Activated CD8-positive, alpha-beta memory T cell treated with anti-CD3 and anti-CD28 coated beads for 36 hours (primary cell): ENCODE data around the gene TSTD2. TPM values are rescaled to one million over a fixed set of nuclear protein-coding genes. Genes with fewer than 3 reads are reported as not detected.

Experiments used
- CTCF ChIA-PET: fragments of 350-600 bp; sonication (Branson Sonifier 250); formaldehyde crosslinking; loops from one replicate; lab custom pipeline; 2021; ENCODE audit warnings: antibody characterized with exemption; lab: Charles Lee
- POLR2A ChIA-PET: fragments of 350-600 bp; sonication (Branson Sonifier 250); formaldehyde crosslinking; loops from one replicate; lab custom pipeline; 2021; ENCODE audit warnings: antibody characterized with exemption; lab: Charles Lee
- total RNA-seq, 2 experiments: library from RNA; stranded (reverse); gene quantifications; one replicate each; pipeline ENCODE4 v1.2.3, GENCODE V29; 2021

The TSTD2 gene
- total RNA-seq, 2 experiments from 2014 or later: 14.5 to 16.3 TPM

DNA sequence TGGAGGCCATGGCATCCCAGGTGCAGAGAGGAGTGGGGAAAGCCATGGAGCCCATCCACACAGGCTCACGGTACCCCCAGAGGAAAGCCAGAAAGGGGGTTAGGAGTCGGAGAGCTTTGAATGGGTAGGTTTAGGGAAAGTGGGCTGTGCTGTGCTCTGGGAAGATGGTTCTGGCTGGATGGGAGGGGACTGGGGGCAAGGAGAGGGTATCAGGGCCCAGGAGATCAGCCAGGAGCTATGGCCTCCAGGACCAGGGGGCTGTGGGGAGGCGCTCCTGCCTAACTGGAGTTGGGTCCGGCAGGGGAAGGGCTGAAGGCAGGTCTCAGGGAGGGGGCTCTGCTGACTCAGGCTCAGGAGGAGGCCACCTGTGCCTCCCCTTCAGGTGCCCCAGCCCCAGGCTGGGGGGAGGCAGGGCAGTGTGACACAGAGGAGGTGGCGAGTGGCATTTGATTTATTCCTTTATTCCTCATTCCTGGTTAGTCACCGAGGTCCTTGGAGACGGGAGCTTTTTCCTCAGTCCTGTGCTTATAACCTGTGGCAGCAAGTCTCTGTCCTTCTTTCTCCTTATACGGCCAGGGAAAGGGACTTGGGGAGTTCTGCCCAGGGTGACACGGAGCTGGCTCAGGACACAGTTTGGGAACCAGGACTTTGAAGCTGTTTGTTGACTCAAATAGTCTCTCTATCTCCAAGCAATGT lies 60.8 kb downstream of the TSTD2 start:
- POLR2A ChIA-PET: no interaction called here
- CTCF ChIA-PET: no interaction called here

DNA sequence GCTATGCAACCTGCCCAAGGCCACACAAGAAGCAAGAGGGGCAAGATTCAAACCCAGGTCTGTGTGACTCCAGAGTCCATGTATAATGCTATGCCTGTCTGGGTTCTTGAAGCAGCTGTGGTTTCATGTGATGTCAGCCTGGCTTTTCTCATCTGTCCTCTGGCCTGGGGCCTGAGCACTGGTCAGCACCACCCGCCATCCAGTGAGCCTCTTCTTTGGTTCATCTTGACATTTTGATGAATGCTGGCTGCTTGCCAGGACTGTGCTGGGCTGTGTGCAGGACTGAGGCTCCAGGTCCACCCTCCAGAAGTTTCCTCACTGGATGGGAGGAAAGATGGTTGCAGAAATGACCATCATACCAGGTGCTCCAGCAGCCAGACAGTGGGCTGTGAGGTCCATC lies 61.5 kb downstream of the TSTD2 start:
- POLR2A ChIA-PET: no interaction called here
- CTCF ChIA-PET: no interaction called here

DNA sequence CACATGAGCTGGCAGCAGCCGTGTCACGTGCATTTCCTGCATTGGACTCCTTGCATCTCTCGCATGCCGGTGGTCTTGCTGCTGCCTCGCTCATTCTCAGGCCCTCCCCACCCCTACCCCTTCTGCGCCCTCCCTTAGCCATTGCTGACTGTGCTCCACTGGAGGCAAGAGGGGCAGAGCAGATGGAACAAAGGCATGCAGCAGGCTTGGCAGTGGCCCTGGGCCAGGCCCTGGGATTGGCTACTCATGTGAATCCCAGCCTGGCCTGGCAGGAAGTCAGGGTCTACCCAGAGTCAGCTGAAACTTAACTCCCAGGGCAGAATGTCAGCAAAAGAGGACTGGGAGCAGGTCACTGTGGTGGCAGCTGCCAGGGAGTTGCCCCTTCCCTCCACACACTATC lies 62.3 kb downstream of the TSTD2 start:
- POLR2A ChIA-PET: no interaction called here
- CTCF ChIA-PET: no interaction called here

DNA sequence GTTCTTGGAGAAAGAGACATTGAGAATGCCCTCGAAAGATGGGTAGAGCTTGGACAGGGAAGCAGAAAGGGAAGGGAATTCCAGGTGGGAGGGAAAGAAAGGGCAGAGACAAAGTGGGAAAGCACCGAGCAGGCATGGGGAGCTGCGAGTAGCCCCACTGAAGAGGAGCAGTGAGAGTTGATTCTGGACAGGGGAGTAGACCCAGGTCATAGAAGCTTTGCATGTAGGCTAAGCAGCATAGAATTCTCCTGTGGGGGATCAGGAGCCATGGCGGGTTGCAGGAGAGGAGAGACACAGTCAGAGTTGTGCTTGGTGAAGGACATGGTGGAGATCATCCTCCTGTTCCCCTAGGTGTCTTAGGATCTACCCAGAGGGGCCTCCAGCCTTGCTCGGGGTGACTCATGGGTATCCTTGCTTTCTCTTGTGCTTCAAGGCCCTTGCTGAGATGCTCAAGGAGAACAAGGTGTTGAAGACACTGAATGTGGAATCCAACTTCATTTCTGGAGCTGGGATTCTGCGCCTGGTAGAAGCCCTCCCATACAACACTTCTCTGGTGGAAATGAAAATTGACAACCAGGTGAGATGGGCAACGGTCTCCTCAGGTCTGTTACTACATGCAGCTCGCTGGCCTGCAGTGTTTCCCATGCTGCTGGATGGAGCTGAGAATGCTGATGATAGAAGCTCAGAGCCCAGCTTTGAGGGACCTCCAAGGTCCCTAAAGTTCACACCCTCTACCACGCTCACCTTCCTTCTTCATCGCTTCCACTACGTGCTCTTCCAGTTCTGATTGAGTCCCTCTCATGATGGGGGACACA lies 64.5 kb downstream of the TSTD2 start:
- CTCF ChIA-PET: interaction anchor here (1.0 kb wide), 1 partner anchor 30 kb away, joined by 3 read pairs; no protein-coding TSS in a partner anchor

DNA sequence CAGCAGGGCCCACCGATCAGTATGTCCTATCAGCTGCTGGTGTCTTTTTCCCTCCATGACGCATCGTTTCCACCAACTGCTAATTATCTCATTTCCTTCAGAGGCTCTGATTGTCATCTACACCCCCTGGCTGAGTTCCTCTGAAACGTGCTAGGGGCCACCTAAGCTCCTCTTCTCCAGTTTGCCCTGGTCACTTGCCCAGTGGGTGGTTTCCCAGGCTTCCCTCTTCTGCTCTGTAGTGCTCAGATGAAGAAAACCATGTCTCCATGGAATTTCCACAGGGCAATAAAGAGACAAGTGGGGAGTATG lies 65.3 kb downstream of the TSTD2 start:
- CTCF ChIA-PET: interaction anchor here (0.5 to 1.0 kb wide), 2 partner anchors 31 to 80 kb away, joined by 3 read pairs; no protein-coding TSS in a partner anchor
- POLR2A ChIA-PET: no interaction called here

More for the DNA sequence above, 64.5 kb downstream of the TSTD2 start:
- POLR2A ChIA-PET: no interaction called here

DNA sequence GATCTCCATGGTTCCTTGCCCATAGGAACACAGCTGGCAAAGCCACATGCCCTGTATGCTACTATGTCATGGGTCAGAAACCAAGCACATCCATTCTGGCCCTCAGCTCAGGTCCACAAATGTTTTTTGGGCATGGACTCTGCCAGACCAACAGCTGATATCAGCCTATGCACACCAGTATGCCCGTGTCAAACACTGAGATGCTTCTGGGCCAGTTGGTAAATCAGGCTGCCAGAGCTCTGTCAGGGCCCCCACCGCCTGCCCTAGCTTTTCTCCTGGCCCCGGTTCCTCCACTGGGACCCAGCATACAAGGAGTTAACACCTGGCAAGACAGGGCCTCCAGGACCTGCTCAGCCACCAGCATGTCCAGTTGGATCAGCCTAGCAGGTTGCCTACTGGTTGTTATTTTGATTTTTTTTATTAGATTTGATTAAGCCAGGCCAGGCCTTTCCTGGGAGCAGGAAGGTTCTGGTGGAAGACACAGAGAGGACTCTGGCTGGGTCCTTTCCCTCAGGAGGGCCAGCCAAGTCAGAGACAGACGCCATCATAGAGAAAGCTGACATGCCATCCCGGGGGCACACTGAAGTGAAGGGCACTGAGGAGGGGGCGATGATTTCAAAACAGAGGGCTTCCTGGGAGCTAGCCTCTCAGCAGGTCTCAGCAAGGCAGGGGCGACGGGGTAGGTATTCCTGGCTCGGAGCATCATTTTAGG lies 65.8 kb downstream of the TSTD2 start:
- POLR2A ChIA-PET: no interaction called here
- CTCF ChIA-PET: interaction anchor here (0.5 to 1.0 kb wide), 2 partner anchors 31 to 79 kb away, joined by 3 read pairs; no protein-coding TSS in a partner anchor

DNA sequence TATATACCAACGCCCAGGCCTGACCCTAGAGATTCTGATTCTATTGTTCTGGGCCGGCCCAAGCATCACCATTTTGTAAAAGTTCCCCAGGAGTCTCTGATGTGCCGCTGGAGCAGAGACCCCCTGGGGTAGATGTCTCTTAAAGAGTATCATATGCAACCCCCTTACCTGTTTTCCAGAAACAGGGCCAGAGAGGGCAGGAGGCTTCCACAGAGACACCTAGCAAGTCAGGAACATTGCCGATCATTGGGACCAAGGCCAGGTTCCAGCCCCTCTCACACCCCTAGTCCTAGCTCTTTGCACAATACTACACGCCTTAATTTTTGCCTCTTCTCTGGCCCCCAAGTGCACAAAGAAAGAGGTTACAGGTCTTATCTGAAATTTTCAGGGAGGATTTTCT lies 67.9 kb downstream of the TSTD2 start:
- CTCF ChIA-PET: no interaction called here
- POLR2A ChIA-PET: no interaction called here

DNA sequence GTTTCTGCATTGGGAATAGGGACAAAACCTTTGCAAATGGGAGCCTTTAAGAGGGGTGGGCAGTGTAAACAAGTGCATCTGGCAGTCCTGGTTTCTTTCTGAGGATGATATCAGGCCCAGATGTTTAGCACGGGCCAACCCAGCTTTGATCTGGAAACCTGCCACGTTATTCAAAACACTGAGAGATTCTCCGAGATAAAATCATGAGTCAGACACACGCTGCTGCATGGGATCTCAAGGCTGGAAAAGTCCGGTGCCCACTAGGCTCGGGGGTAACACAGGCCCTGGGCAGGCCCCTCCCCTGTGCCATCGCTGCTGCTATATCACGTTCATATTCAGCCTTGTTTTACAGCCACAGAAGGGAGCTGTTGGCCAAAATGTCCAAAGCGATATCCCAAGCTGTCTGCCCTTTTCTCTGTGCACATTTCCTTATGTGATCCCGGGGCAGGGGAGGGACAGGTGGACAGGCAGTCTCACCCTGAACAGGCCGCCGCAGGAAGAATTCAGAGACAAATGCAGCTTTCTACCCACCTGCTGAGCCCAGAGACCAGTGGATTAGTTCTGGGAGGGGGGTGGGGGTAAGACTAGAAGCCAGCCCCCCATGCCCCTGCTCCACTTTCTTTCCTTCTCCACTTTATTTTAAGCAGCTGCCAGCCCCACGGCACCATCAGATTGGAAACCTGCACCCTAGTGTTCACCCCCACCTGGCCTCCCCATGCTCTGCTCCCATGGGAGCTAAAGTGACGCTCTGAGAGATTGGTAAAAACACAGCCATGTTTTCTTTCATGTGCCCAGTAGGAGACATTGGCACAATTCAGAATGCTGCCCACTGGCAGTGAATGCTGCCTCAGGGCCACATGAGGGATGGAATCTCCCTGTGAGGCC lies 68.6 kb downstream of the TSTD2 start:
- ChIA-PET POLR2A (no interaction called here), CTCF (interaction anchor here (0.7 kb wide), 1 partner anchor 143 kb away, joined by 3 read pairs; no protein-coding TSS in a partner anchor)

DNA sequence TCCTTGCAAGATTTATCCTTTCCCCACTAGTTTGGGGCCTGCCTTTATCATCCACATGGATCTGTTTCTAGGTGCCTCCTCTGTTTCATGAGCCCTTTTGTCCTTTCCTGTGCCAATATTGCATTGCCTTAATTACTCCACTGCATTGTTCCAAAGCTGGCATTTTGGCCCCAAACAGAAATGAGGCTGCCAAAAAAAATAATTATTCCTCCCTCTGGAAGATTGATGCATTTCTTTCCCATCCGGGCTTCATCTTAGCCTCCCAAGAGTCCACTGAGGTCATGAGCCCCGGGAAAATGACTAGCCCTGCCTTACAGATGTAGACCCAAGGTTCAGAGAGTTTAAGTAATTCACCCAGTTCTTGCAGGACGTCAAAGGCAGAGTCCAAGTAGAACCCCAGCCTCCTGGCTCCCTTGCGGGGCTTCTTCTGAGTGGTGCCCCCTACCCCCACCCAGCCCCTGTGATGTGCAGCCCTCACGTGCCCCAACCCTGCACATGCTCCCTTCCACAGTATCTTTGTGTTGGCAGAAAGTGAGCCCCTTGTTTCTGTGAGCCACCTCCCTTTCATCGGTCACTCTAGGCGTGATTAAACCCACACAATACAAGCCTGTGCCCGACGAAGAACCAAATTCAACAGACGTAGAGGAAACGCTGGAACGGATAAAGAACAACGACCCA lies 69.6 kb downstream of the TSTD2 start:
- POLR2A ChIA-PET: no interaction called here
- CTCF ChIA-PET: no interaction called here

DNA sequence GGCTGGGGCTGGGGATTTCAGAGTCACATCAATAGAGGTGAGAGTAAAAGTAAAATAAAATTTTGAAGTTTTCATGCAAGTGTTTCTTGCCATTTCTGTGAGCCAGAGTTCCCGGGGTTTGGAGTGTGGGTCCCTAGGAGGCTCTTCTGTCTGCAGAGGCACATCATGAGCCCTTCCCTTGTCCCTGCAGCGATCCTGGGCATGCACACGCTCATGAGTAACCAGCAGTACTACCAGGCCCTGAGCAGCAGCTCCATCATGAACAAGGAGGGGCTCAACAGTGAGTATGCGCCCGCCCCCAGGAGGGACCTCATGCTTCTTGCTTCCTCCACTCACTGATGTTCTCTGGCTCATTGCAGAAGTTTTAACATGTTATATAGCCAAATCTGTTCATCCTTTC lies 70.6 kb downstream of the TSTD2 start:
- CTCF ChIA-PET: no interaction called here
- POLR2A ChIA-PET: no interaction called here

DNA sequence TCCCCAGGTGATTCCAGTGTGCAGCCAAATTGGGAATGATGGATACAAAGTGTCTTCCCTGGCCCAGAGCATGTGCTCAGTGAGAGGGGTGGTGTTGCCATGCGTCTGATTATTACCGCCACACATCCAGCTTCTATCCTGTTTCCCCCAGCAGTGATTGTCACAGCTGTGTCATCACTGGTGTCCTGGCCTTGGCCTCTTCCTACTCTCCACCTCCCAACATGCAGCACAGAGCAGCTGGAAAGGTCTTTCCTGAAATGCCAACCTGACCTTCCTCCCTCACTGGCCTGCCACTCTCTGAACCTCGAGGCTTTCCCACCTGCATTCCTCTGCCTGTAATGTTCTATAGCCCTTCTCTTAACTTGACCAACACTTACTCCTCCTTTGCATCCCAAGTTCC lies 71.7 kb downstream of the TSTD2 start:
- CTCF ChIA-PET: interaction anchor here (0.8 kb wide), 1 partner anchor 37 kb away, joined by 3 read pairs; no protein-coding TSS in a partner anchor
- POLR2A ChIA-PET: no interaction called here

DNA sequence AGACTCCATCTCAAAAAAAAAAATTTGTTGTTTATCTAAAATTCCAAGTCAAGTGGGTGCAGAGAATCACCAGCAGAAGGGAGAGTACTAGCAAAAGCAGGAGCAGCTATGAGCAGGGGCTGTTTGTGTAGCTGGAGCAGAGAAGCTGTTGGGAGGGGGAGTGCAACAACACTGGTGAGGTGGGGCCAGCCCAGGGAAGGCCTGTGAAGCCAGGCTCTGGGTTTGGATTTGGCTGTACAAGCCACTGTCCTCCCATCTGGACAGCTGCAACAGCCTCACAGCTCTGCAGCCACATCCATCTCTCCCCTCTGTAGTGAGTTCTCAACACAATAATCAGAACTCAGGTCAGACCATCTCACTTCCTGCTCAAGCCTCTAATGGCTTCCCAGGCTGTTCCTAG lies 72.3 kb downstream of the TSTD2 start:
- ChIA-PET CTCF (interaction anchor here (0.8 kb wide), 1 partner anchor 38 kb away, joined by 3 read pairs; no protein-coding TSS in a partner anchor), POLR2A (no interaction called here)

DNA sequence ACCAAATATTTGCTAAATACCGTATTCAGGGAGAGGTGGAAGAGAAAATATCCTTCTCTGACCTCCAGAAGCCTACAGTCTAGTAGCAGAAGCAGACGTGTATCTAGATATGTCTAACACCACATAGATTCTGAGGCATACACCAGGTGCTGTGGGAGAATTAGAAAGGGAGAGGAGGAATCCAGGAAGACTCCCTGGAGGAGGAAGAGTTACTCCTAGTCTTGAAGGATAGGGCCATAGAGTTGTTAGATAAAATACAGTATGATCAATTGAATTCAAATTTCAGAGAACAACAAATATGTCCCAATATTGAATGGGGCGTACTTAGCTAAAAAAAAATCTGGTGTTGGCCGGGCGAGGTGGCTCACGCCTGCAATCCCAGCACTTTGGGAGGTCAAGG lies 73.0 kb downstream of the TSTD2 start:
- ChIA-PET CTCF (no interaction called here), POLR2A (no interaction called here)

DNA sequence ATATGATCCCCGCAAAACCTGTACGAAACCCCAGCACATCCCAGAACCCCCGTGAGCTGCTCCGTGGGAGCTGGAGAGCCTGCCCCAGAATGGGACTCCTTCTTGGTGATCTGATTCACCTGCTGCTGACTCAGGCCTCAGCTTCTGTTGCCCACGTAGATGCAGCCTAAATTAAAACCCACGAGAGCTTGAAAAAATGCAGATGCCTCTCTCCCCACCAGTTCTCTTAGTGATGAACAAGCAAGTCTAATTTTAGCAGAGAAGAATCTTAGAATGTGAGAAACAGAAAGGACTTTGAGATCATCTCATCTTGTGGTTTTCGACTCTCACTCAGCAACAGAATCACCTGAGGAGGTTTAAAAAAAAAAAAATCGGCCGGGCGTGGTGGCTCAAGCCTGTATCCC lies 74.1 kb downstream of the TSTD2 start:
- ChIA-PET POLR2A (interaction anchor here (1.2 kb wide), 1 partner anchor 57 kb away, joined by 3 read pairs; the partner anchor contains the start of gene TMOD1), CTCF (no interaction called here)

DNA sequence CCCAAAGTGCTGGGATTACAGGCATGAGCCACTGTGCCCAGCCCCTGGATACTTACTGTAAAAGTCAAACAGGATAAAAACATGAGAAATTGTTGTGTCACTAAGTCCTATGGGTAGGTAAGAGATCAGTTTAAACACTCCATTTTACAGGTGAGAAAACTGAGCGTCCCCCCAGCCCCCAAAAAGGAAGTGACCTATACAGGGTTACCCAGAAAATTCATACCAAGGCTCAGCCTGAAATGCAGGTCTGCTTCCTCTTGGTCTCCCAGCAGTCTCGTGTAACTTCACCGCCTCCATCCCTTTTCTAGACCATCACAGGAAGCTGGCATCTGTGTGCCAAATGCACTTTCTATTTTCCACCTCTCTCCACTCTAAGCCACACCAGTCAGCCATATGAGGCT lies 74.5 kb downstream of the TSTD2 start:
- ChIA-PET POLR2A (interaction anchor here (1.2 kb wide), 1 partner anchor 57 kb away, joined by 3 read pairs; the partner anchor contains the start of gene TMOD1), CTCF (no interaction called here)

DNA sequence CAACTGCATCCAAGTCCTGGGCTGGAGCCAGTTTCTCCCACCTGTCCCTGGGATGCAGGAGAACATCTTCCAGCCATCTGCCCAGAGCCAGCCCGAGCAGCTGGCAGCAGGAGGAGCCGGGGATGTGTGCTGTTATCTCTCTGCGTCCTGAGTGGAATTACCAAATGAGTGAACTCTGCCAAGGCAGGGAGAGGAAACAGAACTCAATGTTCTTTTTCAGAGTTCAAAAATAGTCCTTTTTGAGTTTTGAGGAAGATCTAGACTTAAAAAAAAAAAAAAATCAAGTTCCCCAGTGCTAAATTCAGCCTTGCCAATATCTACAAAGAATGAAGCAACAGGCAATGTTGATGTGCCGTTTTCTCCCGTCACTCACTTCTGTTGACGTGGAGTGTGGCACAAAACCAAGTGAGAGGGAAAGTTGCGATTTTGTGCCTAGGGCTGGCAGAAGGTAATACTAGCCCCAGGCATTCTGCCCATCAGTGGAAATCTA lies 75.5 kb downstream of the TSTD2 start:
- CTCF ChIA-PET: no interaction called here
- POLR2A ChIA-PET: no interaction called here

DNA sequence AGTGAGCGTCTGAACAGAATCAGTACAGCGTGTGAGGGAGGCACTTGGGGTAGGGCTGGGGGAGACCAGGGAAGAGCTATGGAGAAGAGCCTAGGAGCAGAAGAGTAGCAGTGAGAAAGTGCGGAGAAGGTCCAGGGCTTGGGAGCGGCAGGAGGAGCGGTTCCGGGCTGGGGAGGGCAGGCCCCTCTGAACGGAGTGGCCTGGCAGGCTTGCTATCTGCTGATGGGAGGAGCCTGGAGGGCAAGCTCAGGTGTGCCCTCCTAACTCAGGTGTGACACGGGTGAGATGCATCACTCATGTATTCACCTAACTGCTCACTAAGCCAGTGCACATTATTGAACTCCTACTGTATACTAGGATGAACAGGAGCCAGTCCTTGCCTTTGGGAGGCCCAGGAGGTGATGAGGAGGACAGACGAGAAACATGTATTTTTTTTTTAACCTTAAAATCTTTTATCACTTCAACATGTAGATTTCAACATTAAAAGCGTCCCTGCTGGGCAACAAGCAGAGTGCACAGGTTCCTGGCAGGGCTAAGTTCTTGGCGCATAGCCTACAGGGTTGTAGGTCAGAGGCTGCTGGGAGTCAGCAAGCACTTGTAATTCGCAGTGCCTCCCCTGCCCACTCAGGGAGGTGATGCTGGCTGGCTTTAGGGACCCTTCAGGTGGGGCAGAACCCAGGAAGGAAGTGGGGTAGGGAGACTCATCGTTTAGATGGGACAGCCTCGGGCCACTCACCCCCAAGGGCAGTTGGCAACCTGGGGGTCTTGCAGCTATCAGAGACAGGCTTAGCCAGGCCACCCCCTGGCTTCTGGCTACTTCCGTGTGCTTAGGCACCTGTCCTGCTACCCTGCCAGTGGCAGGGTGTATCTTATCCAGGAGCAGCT lies 76.2 kb downstream of the TSTD2 start:
- POLR2A ChIA-PET: no interaction called here
- CTCF ChIA-PET: no interaction called here
